Right lobe of liver (tissue), 6 donors: ENCODE measurements around the gene DIP2C. TPM values are rescaled to one million over a fixed set of nuclear protein-coding genes. Genes with fewer than 3 reads are reported as not detected.

ENCODE experiments used
- ATAC-seq, 4 donors: fragments of 200-7000 bp; cut with Tn5 transposase; one replicate each; pipeline ENCODE4 v1.9.1; 2020; ENCODE audit warnings: mild to moderate bottlenecking in 4 of 4, moderate library complexity in 4 of 4
- DNase-seq, 3 donors: peaks; one replicate each; pipeline ENCODE4 v3.0.0-alpha.2; 2020
- H3K27ac ChIP-seq, 3 donors: fragments of 200-600 bp; one replicate each; pipeline ENCODE4 v1.8.0; 2022
- H3K27me3 ChIP-seq, 2 donors: fragments of 200-600 bp; one replicate each; pipeline ENCODE4 v1.8.0; 2022
- H3K36me3 ChIP-seq, 4 donors: fragments of 200-600 bp; sonication (generic) in 1 of 4; one replicate each; pipeline versions ENCODE4 v1.5.1 to v1.8.0; 2017 to 2022; ENCODE audit warnings: control low read depth in 1 of 4
- H3K4me1 ChIP-seq, 4 donors: fragments of 200-600 bp; sonication (generic) in 1 of 4; one replicate each; pipeline versions ENCODE4 v1.5.1 to v1.8.0; 2017 to 2022; ENCODE audit warnings: control low read depth in 1 of 4
- H3K4me3 ChIP-seq, 3 donors: fragments of 200-600 bp; one replicate each; pipeline ENCODE4 v1.8.0; 2022
- H3K9me3 ChIP-seq, 4 donors: fragments of 200-600 bp; sonication (generic) in 1 of 4; one replicate each; pipeline versions ENCODE4 v1.5.1 to v1.8.0; 2017 to 2022; ENCODE audit warnings: control low read depth in 1 of 4
- CTCF ChIP-seq, 4 donors: fragments of 200-600 bp in 3 of 4; fragments of 450-650 bp in 1 of 4; IDR thresholded peaks; one replicate each; pipeline versions ENCODE4 v1.5.1 to v1.8.0; 2016 to 2022; ENCODE audit warnings: antibody characterized with exemption in 4 of 4, mild to moderate bottlenecking in 2 of 4
- POLR2A ChIP-seq: fragments of 450-650 bp; IDR thresholded peaks from one replicate; pipeline ENCODE4 v1.6.1; 2017; ENCODE audit warnings: antibody characterized with exemption, mild to moderate bottlenecking
- WGBS: methylation state at CpG from one replicate; pipeline ENCODE4 v1.1.6; 2018; ENCODE audit warnings: low coverage, low lambda C conversion rate; ENCODE audit not compliant: insufficient coverage; ENCODE audit errors: missing lambda C conversion rate; 5-methylcytosine and 5-hydroxymethylcytosine counted together
- intact Hi-C, 2 donors: fragments of 100-400 bp; cut with DNase I; formaldehyde crosslinking; loops; one replicate each; pipeline versions ENCODE4 v1.11.2 to v1.14.1; 2022
- total RNA-seq, 6 experiments: library from RNA; depleted of rRNA in 2 of 6; stranded (reverse); fragments of >200 nt in 2 of 6; fragmentation: NEBNext Ultra II Directional in 3 of 6; extraction: Animal tissue kit (Norgen Biotek cat#: 25700) in 3 of 6; gene quantifications; one replicate each; pipeline versions ENCODE4 v1.1.0 to v1.2.4, GENCODE V29; 2016 to 2023
- donor health status: DM: no; HTN: yes; CAD: no.
- donor health status: DM: no; HTN: no; CAD: no.
- donor health status: DM: no; HTN: no; CAD: no.
- donor health status: DM: no; HTN: yes; CAD: no.
- donor health status: DM: no; HTN: yes; CAD: no.

DIP2C gene
- total RNA-seq, 6 experiments from 2014 or later, result 8.0 to 13.5 (median 11.7) TPM

GRCh38 chr10:470339-471003 is 219.0 kb downstream of the DIP2C start:
- Histone ChIP-seq H3K27ac (no peak overlapping the region), H3K4me3 (no peak overlapping the region), H3K27me3 (no peaks in the 10 kb centered on the region), H3K9me3 (no peaks in the 10 kb centered on the region), H3K36me3 (peaks cover 0 to 6% (median 2%) of the 10 kb centered on the region in 4 donors), H3K4me1 (no peaks in the 10 kb centered on the region)
- 91% methylated on average over 17 of the region's 20 CpGs for WGBS
- no peak for ATAC-seq
- intact Hi-C loops, result no loop called here
- DNase-seq, result peak in 1 of 3 donors; percentile 23
- no peak for TF ChIP-seq CTCF (IDR thresholded peaks at IDR 0.05)
- TF ChIP-seq POLR2A, result no peak

DNA sequence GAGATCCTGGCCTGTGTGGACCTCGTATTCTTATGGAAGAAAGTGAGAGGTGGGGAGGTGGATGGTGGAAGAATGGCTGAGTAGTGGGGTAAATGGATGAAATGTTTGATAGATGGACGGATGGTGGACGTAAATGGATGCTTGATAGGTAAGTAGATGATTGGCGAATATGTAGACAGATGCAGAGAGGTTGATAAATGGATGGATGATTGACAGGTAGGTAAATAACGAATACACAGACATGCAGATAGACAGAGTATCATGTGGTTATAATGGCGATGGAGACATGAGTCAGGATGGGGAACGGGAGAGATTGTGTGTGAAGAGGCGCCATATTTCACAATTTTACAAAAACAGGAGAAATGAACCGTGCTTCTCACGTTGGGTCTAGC is 219.5 kb downstream of the DIP2C start:
- TF ChIP-seq POLR2A (no peak), CTCF (IDR thresholded peaks at IDR 0.05) (no peak)

DNA sequence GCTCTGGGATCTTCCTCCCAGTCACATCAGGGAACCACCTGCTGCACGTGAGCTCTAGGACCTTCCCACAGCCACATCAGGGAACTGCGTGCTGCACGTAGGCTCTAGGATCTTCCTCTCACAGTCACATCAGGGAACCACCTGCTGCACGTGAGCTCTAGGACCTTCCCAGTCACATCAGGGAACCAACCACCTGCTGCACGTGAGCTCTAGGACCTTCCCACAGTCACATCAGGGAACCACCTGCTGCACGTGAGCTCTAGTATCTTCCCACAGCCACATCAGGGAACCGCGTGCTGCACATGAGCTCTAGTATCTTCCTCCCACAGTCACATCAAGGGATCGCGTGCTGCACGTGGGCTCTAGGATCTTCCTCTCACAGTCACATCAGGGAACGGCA is 229.7 kb downstream of the DIP2C start:
- intact Hi-C loops, result no loop called here
- Histone ChIP-seq H3K36me3 (no peaks in the 10 kb centered on the region), H3K9me3 (no peaks in the 10 kb centered on the region), H3K4me1 (no peaks in the 10 kb centered on the region), H3K27me3 (no peaks in the 10 kb centered on the region), H3K27ac (no peak overlapping the region), H3K4me3 (no peak overlapping the region)
- WGBS, result 85% methylated on average over 7 of the region's 12 CpGs
- no peak for DNase-seq
- TF ChIP-seq CTCF (IDR thresholded peaks at IDR 0.05) (no peak), POLR2A (no peak)
- no peak for ATAC-seq

More for the DNA sequence above, 219.5 kb downstream of the DIP2C start:
- Histone ChIP-seq H3K27me3 (no peaks in the 10 kb centered on the region), H3K4me1 (no peaks in the 10 kb centered on the region), H3K36me3 (peaks cover 0 to 6% (median 2%) of the 10 kb centered on the region in 4 donors), H3K9me3 (no peaks in the 10 kb centered on the region), H3K4me3 (no peak overlapping the region), H3K27ac (no peak overlapping the region)
- DNase-seq (no peak), ATAC-seq (no peak)
- intact Hi-C loops, result no loop called here
- WGBS, result 91% methylated on average over 10 of the region's 10 CpGs

DNA sequence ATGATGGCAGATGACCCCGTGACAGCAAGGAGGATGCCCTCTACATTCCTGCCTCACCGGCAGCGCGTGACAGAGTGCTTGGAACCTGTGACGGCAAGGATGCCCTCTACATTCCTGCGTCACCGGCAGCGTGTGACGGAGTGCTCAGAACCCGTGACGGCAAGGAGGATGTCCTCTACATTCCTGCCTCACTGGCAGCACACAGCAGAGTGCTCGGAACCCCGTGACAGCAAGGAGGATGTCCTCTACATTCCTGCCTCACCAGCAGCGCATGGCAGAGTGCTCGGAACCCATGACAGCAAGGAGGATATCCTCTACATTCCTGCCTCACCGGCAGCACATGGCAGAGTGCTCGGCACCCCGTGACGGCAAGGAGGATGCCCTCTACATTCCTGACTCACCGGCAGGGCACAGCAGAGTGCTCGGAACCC is 231.0 kb downstream of the DIP2C start:
- Histone ChIP-seq H3K36me3 (no peaks in the 10 kb centered on the region), H3K4me1 (no peaks in the 10 kb centered on the region), H3K9me3 (no peaks in the 10 kb centered on the region), H3K27me3 (no peaks in the 10 kb centered on the region), H3K4me3 (no peak overlapping the region), H3K27ac (no peak overlapping the region)
- intact Hi-C loops, result no loop called here
- TF ChIP-seq CTCF (IDR thresholded peaks at IDR 0.05) (no peak), POLR2A (no peak)
- DNase-seq, result no peak
- peak; percentile 59 to 79 (median 77) for ATAC-seq
- WGBS, result 83% methylated on average over 2 of the region's 21 CpGs
